Trophoblast cell (in vitro differentiated cells and primary cell): ENCODE results near the gene HSPB6.

Experiments
- DNase-seq, 2 donors: peaks; one replicate each; pipeline ENCODE4 v3.0.0-alpha.2; 2016
- H2AFZ ChIP-seq: 2 replicates; pipeline ENCODE4 v1.6.1; 2013; ENCODE audit warnings: low read length, moderate library complexity, mild to moderate bottlenecking; ENCODE audit not compliant: insufficient read depth, poor library complexity
- H2AK5ac ChIP-seq: 2 replicates; pipeline ENCODE4 v1.6.1; 2013; ENCODE audit warnings: mild to moderate bottlenecking, low read length
- H2BK120ac ChIP-seq: 2 replicates; pipeline ENCODE4 v1.6.1; 2013; ENCODE audit warnings: low read length, mild to moderate bottlenecking, moderate library complexity; ENCODE audit not compliant: insufficient read depth, poor library complexity
- H2BK12ac ChIP-seq: 2 replicates; pipeline ENCODE4 v1.6.1; 2013; ENCODE audit warnings: mild to moderate bottlenecking, low read length, moderate library complexity
- H2BK5ac ChIP-seq: 2 replicates; pipeline ENCODE4 v1.6.1; 2013; ENCODE audit warnings: low read length, low read depth, moderate library complexity, mild to moderate bottlenecking; ENCODE audit not compliant: poor library complexity
- H3K14ac ChIP-seq: 2 replicates; pipeline ENCODE4 v1.6.1; 2013; ENCODE audit warnings: mild to moderate bottlenecking, low read length
- H3K18ac ChIP-seq: 2 replicates; pipeline ENCODE4 v1.6.1; 2013; ENCODE audit warnings: mild to moderate bottlenecking, low read length
- H3K23ac ChIP-seq: 2 replicates; pipeline ENCODE4 v1.6.1; 2013; ENCODE audit warnings: low read length
- H3K27ac ChIP-seq: 2 replicates; pipeline ENCODE4 v1.5.1; 2013; ENCODE audit warnings: low read depth, mild to moderate bottlenecking, inconsistent platforms, low read length, moderate library complexity
- H3K27me3 ChIP-seq: 2 replicates; pipeline ENCODE4 v1.6.1; 2013; ENCODE audit warnings: inconsistent platforms, mild to moderate bottlenecking, low read length, moderate library complexity; ENCODE audit not compliant: insufficient read depth
- H3K36me3 ChIP-seq, 2 experiments: 1 replicate in 1 of 2; 2 replicates in 1 of 2; pipeline ENCODE4 v1.6.1; 2013; ENCODE audit warnings: low read length in 2 of 2, mild to moderate bottlenecking in 2 of 2, moderate library complexity in 1 of 2; ENCODE audit not compliant: insufficient read depth in 2 of 2, control insufficient read depth in 1 of 2
- H3K4ac ChIP-seq: 2 replicates; pipeline ENCODE4 v1.6.1; 2013; ENCODE audit warnings: low read depth, mild to moderate bottlenecking, low read length, moderate library complexity
- H3K4me1 ChIP-seq, 2 experiments: 1 replicate in 1 of 2; 2 replicates in 1 of 2; pipeline ENCODE4 v1.6.1; 2013; ENCODE audit warnings: low read length in 2 of 2, mild to moderate bottlenecking in 2 of 2, moderate library complexity in 1 of 2; ENCODE audit not compliant: insufficient read depth in 2 of 2, control insufficient read depth in 1 of 2
- H3K4me2 ChIP-seq: 2 replicates; pipeline ENCODE4 v1.6.1; 2013; ENCODE audit warnings: inconsistent platforms, mild to moderate bottlenecking, low read length, moderate library complexity
- H3K4me3 ChIP-seq: 2 replicates; pipeline ENCODE4 v1.5.1; 2013; ENCODE audit warnings: mild to moderate bottlenecking, low read depth, low read length, inconsistent platforms
- H3K79me1 ChIP-seq: one replicate; pipeline ENCODE4 v1.6.1; 2013; ENCODE audit warnings: low read length
- H3K79me2 ChIP-seq: 2 replicates; pipeline ENCODE4 v1.6.1; 2013; ENCODE audit warnings: low read length, mild to moderate bottlenecking; ENCODE audit not compliant: control insufficient read depth, insufficient read depth, poor library complexity
- H3K9ac ChIP-seq: 2 replicates; pipeline ENCODE4 v1.6.1; 2013; ENCODE audit warnings: mild to moderate bottlenecking, low read length
- H3K9me3 ChIP-seq: 2 replicates; pipeline ENCODE4 v1.6.1; 2013; ENCODE audit warnings: low read depth, mild to moderate bottlenecking, control low read depth, inconsistent platforms, low read length; ENCODE audit not compliant: insufficient read depth
- H4K12ac ChIP-seq: 2 replicates; pipeline ENCODE4 v1.6.1; 2013; ENCODE audit warnings: low read depth, mild to moderate bottlenecking, low read length, moderate library complexity
- H4K8ac ChIP-seq: 2 replicates; pipeline ENCODE4 v1.6.1; 2013; ENCODE audit warnings: low read depth, mild to moderate bottlenecking, low read length, moderate library complexity
- H4K91ac ChIP-seq: one replicate; pipeline ENCODE4 v1.6.1; 2013; ENCODE audit warnings: low read depth, mild to moderate bottlenecking, low read length, moderate library complexity
- WGBS: extraction: QIAGEN DNeasy Blood & Tissue Kit; methylation state at CpG from one replicate; pipeline ENCODE4 v1.1.7; 2013; ENCODE audit warnings: missing lambda C conversion rate; ENCODE audit not compliant: insufficient read length, insufficient coverage; ENCODE audit errors: extremely low coverage; 5-methylcytosine and 5-hydroxymethylcytosine counted together

HSPB6 gene

GRCh38 chr19:35775298-35776101 is 18.7 kb upstream of the HSPB6 start, which contains the start of gene ARHGAP33:
Gene ARHGAP33 (plus strand): TSS chr19:35775564. CDS start chr19:35775659, 95 bp downstream.
- no CpG with 5 or more reads among the region's 82 CpGs for WGBS
- peak within 1 kb of the TSS; percentile 39 for H4K91ac ChIP-seq

DNA sequence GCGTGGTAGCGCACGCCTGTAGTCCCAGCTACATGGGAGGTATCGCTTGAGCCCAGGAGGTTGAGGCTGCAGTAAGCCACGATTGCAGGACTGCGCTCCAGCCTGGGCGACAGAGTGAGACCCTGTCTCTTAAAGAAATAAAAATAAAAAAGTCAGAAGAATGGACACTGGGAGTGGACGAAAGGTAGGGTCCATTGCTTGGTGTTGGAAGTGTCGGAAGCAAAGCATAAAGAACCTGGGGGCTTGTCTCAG is 18.1 kb upstream of the HSPB6 start:
- peaks cover 6 to 15% of the 10 kb centered on the region in 2 experiments for H3K4me1 ChIP-seq
- no CpG with 5 or more reads among the region's 9 CpGs for WGBS

More at GRCh38 chr19:35775298-35776101, 18.7 kb upstream of the HSPB6 start, which contains the start of gene ARHGAP33:
- Histone ChIP-seq H3K4me1 (peaks cover 6 to 15% of the 10 kb centered on the region in 2 experiments), H3K9me3 (no peaks in the 10 kb centered on the region), H3K79me2 (no peaks in the 10 kb centered on the region), H3K14ac (peak within 1 kb of the TSS; percentile 56), H3K79me1 (peaks cover 3% of the 10 kb centered on the region), H3K18ac (no peak within 1 kb of the TSS), H3K23ac (no peak within 1 kb of the TSS), H3K4me2 (peak within 1 kb of the TSS; percentile 80), H4K8ac (peak within 1 kb of the TSS; percentile 75), H3K4ac (peak within 1 kb of the TSS; percentile 66), H3K36me3 (peaks cover 0 to 3% of the 10 kb centered on the region in 2 experiments), H2AFZ (peak within 1 kb of the TSS; percentile 73), H3K9ac (no peak within 1 kb of the TSS), H2BK12ac (no peak within 1 kb of the TSS), H3K27ac (no peak within 1 kb of the TSS), H2BK5ac (no peak within 1 kb of the TSS), H3K4me3 (peak within 1 kb of the TSS; percentile 86), H3K27me3 (no peaks in the 10 kb centered on the region), H4K12ac (no peak within 1 kb of the TSS), H2BK120ac (peak within 1 kb of the TSS; percentile 36), H2AK5ac (no peak within 1 kb of the TSS)
- peak; percentile 98 to 100 for DNase-seq

GRCh38 chr19:35774274-35775045 is 17.6 kb upstream of the HSPB6 start:
- Histone ChIP-seq H4K8ac (no peak overlapping the region), H2BK5ac (no peak overlapping the region), H3K4me2 (peak overlapping the region; percentile 52), H3K14ac (no peak overlapping the region), H3K23ac (no peak overlapping the region), H4K12ac (no peak overlapping the region), H2AFZ (no peak overlapping the region), H4K91ac (no peak overlapping the region), H3K36me3 (peaks cover 0 to 3% of the 10 kb centered on the region in 2 experiments), H3K9me3 (no peaks in the 10 kb centered on the region), H3K4me1 (peaks cover 6 to 15% of the 10 kb centered on the region in 2 experiments), H3K79me2 (no peaks in the 10 kb centered on the region), H3K27ac (no peak overlapping the region), H3K9ac (no peak overlapping the region), H2BK12ac (no peak overlapping the region), H3K27me3 (no peaks in the 10 kb centered on the region), H3K4ac (no peak overlapping the region), H3K79me1 (peaks cover 3% of the 10 kb centered on the region), H3K18ac (no peak overlapping the region), H2BK120ac (no peak overlapping the region), H3K4me3 (no peak overlapping the region), H2AK5ac (no peak overlapping the region)
- DNase-seq = peak; percentile 39 to 56
- WGBS = no CpG with 5 or more reads among the region's 16 CpGs

More for the DNA sequence above, 18.1 kb upstream of the HSPB6 start:
- H3K27me3 ChIP-seq = no peaks in the 10 kb centered on the region
- no peak overlapping the region for H3K14ac ChIP-seq
- peaks cover 3% of the 10 kb centered on the region for H3K79me1 ChIP-seq
- H2BK120ac ChIP-seq = no peak overlapping the region
- no peak overlapping the region for H3K27ac ChIP-seq
- no peak overlapping the region for H3K4me3 ChIP-seq
- no peaks in the 10 kb centered on the region for H3K79me2 ChIP-seq
- no peak overlapping the region for H4K12ac ChIP-seq
- peaks cover 0 to 3% of the 10 kb centered on the region in 2 experiments for H3K36me3 ChIP-seq
- no peak overlapping the region for H3K18ac ChIP-seq
- H3K9ac ChIP-seq = no peak overlapping the region
- no peak for DNase-seq
- no peak overlapping the region for H4K8ac ChIP-seq
- H3K4me2 ChIP-seq = peak overlapping the region; percentile 52
- no peak overlapping the region for H2BK5ac ChIP-seq
- H2AK5ac ChIP-seq = no peak overlapping the region
- no peak overlapping the region for H2BK12ac ChIP-seq
- H3K23ac ChIP-seq = no peak overlapping the region
- H3K9me3 ChIP-seq = no peaks in the 10 kb centered on the region
- no peak overlapping the region for H3K4ac ChIP-seq
- no peak overlapping the region for H4K91ac ChIP-seq
- no peak overlapping the region for H2AFZ ChIP-seq

DNA sequence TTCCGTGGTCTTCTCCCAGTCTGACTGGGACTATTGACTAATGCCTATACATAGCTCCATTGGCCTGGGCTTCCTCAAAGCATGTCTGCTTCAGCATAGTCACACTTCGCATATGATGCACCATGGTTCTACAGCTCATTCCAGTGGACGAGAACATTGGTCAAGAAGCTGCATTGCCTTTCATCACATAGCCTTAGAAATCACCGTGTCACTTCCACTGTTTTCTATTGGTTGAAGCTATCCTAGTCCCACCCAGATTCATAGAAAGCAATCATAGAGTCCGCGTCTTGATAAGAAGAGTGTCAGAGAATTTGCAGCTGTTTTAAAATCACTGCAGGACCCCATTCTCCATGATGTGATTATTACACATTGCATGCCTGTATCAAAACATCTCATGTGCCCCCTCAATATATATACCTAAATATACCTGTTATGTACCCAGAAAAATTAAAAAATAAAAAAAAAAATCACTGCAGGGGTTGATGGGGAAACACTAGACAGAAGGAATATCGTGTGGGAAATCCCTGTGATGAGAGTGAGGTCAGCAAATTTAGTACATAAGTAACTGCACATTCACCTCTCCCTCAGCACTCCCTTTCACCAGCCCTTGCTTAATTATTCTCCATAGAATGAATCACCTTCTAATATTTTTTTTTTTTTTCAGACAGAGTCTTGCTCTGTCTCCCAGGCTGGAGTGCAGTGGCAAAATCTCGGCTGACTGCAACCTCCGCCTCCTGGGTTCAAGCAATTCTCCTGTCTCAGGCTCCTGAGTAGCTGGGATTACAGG is 16.4 kb upstream of the HSPB6 start:
- Histone ChIP-seq H2BK5ac (no peak overlapping the region), H4K8ac (no peak overlapping the region), H3K27ac (no peak overlapping the region), H3K18ac (no peak overlapping the region), H3K4me2 (no peak overlapping the region), H3K14ac (no peak overlapping the region), H3K23ac (no peak overlapping the region), H4K12ac (no peak overlapping the region), H3K9me3 (no peaks in the 10 kb centered on the region), H2BK120ac (no peak overlapping the region), H3K4ac (no peak overlapping the region), H3K4me3 (no peak overlapping the region), H3K79me2 (no peaks in the 10 kb centered on the region), H2AFZ (no peak overlapping the region), H3K27me3 (no peaks in the 10 kb centered on the region), H3K9ac (no peak overlapping the region), H2AK5ac (no peak overlapping the region), H4K91ac (no peak overlapping the region), H2BK12ac (no peak overlapping the region), H3K36me3 (peaks cover 4 to 7% of the 10 kb centered on the region in 2 experiments), H3K79me1 (peaks cover 3% of the 10 kb centered on the region), H3K4me1 (peaks cover 6 to 15% of the 10 kb centered on the region in 2 experiments)
- no CpG with 5 or more reads among the region's 9 CpGs for WGBS
- DNase-seq = no peak
